HG03060 (cell line): Measurements from ENCODE around the gene GZMB.
"Not testable (repeated sequence)": the region's sequence is repeated elsewhere in the genome, so short reads cannot be mapped to it uniquely, and the experiment has no call there.

Experiments used
- ATAC-seq: cut with Tn5 transposase; IDR thresholded peaks from one replicate; pipeline ENCODE4 v1.9.1; 2021; ENCODE audit warnings: low read depth, moderate number of reproducible peaks; ENCODE audit not compliant: unreplicated experiment

GZMB gene

GRCh38 chr14:24632336-24632735 lies 1.7 kb downstream of the GZMB start:
- no peak for ATAC-seq

- ATAC-seq, result no peak
These were observed 2.1 kb downstream of the GZMB start for GRCh38 chr14:24631749-24632335.

GRCh38 chr14:24630872-24631477 lies 3.0 kb downstream of the GZMB start:
- no peak for ATAC-seq

- ATAC-seq, result no peak
These were observed 3.7 kb downstream of the GZMB start for GRCh38 chr14:24630087-24630871.

DNA sequence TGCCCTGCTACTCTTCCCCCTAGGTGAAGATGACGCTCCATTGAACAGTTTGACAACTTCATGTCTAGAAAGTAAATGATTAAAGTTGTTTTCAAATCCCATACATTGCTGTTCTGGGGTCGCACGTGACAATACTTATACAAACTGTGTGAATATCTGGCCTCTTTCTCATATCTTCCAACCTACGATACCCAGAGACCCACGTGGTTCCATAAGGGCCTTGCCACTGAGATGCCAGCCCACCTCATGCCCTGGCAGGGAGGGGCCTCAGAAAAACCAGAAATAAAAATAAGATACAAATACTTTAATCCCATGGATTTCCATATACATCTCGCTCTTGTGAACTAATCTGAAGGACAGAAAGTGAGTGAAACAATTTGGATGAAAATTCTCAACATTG lies 4.5 kb downstream of the GZMB start:
- no peak for ATAC-seq

GRCh38 chr14:24613747-24614146 lies 20.2 kb downstream of the GZMB start:
- ATAC-seq, result no peak

DNA sequence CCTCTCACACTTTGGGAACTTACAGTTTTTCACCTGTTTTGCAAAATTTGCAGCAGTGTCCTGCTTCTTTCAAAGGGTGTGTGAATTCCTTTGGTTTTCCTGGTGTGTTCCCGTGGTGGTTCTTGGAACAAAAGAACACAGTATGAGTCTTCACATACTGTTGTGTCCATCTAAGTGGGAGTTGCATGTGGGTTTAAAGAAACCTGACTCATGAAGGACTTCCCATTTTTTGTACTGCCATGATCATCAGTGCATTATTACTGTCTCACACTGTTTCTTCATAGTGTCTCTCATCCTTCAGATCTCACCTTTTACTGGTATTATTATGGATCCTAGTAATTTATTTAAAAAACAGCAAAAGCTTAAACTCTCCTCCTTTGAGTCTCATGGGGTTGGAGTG lies 20.7 kb downstream of the GZMB start:
- ATAC-seq, result no peak

GRCh38 chr14:24612196-24612595 lies 21.8 kb downstream of the GZMB start:
- no peak for ATAC-seq

DNA sequence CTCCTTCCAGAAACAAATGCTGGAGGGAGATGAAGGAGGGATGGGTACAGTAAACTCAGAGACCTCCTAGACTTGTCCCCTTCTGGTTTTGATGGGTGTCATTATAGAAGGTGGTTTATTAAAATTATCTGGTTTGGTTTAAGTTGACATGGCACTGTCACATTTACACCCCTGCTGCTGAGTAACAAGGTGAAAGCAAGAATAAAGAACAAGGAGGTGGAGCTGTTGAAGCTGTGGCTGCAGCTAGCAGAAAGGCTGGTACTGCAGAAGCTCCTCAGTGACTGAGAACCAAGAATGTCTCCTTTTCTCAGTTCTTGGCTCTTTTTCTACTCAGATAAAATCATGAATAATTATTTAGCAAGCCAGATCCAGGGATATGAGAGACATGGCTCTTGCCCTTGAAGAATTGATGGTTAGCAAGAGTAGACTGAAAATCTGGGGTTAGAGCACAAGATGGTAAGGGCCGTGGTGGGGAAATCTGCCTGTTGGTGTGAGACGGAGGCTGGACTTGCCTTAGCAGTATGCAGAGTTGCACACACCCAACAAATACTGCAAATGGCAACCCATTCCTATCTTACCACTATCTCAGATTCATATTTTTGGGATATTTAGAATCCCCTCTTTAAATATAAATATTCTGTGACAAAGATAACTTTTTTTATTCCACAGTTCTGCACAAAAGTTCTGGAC lies 24.2 kb downstream of the GZMB start, which contains the start of gene GZMH:
TSS of gene GZMH (minus strand) at position 31 of the 690 bp plus-strand sequence. CDS start 72 bp downstream, outside the sequence.
- ATAC-seq, result no peak

DNA sequence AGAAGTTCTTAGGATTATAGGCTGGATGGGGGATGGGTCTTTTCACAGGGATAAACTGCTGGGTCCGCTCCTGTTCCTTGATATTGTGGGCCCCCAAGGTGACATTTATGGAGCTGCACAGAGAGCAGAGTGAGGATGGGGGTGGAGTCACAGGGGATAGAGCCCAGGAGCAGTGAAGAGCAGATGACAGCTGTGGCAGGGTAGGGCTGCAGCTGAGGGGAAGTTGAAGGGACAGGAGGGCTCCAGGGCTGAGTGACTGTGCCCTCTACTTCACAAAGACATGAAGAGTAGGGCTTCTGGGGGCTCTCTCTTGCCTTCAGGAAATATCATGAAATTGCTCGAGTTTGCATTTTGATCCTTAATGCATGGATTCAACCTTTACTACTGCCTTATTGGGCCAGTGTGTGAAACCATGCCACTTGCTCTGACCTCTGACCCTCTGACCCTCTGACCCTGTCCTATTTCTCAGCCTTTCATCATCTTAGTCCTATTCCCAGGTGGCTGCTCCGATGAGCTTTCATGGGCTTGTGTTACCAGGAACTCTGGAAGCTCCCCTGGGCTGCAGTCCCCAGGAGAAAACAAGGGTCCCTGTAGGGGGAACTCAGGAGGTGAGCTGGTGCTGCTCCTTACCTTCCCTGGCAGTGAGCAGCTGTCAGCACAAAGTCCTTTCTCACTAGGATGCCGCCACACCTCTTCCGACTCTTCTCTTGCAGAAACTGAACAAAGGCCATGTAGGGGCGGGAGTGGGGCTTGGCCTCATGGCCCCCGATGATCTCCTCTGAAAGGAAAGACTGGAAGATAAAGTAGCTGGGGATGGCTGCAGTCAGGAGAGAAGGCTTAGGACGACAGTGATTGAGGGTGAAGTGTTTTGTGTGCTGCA lies 26.1 kb downstream of the GZMB start:
- ATAC-seq, result no peak

GRCh38 chr14:24607081-24607480 lies 26.9 kb downstream of the GZMB start:
- ATAC-seq, result no peak

DNA sequence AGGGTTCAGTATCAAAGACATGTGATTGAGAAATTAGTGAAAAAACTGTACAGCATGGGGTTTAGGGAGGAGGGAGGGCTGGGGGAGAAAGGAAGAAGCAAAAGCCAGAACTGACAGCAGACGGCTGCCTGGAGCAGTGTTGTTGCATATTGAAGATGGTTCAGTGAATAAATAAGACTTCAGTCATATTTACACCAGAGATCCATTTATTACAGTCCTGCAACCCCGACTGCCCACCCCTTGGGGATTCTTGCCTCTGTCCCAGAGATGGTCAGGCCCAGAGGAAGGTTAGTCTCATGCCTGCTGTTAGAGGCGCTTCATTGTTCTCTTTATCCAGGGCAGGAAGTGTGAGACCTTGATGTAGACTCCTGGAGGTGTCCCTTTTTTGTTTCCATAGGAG lies 27.7 kb downstream of the GZMB start:
- no peak for ATAC-seq

DNA sequence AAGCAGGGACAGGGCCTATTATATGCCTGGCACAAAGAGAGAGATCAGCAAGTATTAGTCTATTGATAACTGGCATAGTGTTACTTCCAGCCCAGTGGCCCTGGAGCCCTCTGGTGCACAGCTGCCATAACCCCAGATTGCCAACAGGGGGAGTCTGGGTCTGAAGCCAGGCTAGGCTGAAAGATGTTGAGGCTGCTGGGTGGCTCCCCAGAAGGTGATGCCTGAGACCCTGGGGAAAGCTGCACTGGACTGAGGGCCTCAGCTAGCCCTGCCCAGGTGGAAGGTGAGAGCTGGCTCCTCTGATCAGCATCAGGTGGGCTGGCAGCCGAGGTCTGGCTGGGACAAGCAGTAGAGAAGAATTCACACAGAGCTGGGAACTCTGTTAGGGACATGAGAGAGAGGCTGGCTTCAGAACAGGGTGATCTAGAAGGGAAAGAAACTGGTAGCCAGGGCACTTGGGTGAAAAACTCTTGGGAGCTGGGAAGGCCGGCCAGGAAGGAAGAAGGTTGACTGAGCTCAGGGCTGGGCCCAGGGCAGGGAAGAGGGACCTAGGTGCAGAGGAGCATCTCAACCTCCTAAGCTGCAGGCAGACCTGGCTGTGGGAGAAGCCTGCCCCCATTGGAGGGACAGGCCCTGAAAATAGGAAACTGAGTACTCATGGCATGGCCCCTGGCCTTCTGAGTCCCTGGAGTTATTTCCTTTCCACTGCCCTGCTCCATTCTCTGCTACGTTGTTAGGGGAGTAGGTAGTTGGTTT lies 28.4 kb downstream of the GZMB start:
- ATAC-seq, result peak; percentile 79

DNA sequence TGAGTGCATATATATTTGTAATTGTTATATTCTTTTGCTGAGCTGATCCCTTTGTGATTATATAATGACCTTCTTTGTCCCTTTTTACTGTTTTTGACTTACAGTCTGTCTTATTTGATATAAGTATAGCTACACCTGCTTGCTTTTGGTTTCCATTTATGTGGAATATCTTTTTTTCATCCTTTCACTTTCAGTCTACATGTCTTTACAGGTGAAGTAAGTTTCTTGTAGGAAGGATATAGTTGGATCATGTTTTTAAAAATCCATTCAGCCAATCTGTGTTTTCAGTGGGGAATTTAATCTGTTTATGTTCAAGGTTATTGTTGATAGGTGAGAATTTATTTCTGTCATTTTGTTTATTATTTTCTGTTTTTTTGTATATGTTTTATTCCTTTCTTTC lies 36.6 kb downstream of the GZMB start:
- no peak for ATAC-seq

DNA sequence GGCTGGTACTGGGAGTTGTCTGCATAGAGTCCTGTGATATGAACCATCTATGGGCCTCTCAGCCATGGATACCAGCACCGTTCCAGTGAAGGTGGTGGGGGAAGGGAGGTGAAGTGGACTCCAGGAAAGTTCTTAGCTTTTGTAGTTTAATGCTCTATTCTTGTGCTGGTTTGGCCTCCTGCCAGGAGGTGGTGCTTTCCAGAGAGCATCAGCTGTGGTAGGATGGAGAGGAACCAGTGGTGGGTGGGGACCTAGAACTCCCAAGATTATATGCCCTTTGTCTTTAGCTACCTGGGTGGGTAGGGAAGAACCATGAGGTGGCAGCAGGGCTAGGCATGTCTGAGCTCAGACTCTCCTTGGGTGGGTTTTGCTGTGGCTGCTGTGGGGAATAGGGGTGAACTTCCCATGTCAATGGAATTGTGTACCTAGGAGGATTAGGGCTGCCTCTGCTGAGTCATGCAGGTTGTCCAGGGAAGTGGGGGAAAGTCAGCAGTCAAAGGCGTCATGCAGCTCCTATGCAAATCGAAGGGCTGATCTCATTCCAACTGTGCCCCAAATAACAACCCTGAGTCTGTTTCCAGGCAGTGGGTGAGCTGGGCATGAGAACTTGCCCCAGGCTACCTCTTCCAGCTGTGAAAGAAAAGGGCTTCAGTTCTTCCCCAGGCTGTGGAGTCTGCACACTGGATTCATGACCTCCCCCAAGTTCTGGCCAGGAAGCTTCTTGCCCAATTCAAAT lies 38.7 kb downstream of the GZMB start:
- no peak for ATAC-seq

DNA sequence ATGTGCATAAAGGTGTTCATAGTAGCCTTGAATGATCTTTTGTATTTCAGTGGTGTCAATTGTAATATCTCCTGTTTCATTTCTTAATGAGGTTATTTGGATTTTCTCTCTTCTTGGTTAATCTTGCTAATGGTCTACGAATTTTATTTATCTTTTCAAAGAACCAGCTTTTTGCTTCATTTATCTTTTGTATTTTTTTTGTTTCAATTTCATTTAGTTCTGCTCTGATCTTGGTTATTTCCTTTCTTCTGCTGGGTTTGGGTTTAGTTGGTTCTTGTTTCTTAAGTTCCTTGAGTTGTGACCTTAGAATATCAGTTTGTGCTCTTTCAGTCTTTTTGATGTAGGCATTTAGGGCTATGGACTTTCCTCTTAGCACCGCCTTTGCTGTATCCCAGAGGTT lies 43.0 kb downstream of the GZMB start:
- not testable (repeated sequence) for ATAC-seq

DNA sequence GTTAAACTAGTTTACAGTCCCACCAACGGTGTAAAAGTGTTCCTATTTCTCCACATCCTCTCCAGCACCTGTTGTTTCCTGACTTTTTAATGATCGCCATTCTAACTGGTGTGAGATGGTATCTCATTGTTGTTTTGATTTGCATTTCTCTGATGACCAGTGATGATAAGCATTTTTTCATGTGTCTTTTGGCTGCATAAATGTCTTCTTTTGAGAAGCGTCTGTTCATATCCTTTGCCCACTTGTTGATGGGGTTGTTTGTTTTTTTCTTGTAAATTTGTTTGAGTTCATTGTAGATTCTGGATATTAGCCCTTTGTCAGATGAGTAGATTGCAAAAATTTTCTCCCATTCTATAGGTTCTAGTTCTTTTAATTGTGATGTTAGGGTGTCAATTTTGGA lies 49.6 kb downstream of the GZMB start:
- not testable (repeated sequence) for ATAC-seq
